NCI-H2171 (cell line): Measurements from ENCODE around the gene ALPI.

Source experiments
- DNase-seq: peaks from one replicate; lab custom pipeline; 2025; lab: John Stamatoyannopoulos, UW

Gene ALPI

GRCh38 chr2:232460171-232460570 lies 4.2 kb downstream of the ALPI start:
- no peak for DNase-seq

- DNase-seq = no peak
Observed at GRCh38 chr2:232463701-232464543, 8.0 kb downstream of the ALPI start.

GRCh38 chr2:232464544-232464885 lies 8.6 kb downstream of the ALPI start:
- no peak for DNase-seq

DNA sequence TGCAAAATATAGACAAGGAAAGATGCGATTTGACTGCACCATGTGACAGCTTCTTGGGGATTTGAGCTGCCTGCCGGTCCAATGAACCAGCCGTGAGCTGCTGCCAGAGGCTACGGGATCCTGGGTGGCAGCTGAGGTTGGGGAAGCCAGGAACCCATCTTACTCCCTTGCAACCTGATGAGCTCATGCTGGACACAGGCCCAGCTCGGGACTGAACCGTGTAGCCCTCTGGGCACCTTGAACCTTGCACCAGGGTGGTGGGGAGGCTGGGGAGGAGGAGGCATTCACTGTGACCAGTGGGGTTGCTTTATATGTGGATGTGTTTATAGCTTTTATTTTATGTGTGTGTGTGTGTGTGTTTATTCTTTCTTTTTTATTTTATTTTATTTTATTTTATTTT lies 9.1 kb downstream of the ALPI start:
- DNase-seq = no peak

GRCh38 chr2:232466221-232466620 lies 10.3 kb downstream of the ALPI start:
- no peak for DNase-seq

GRCh38 chr2:232473467-232473890 lies 17.5 kb downstream of the ALPI start:
- DNase-seq = peak; percentile 46

DNA sequence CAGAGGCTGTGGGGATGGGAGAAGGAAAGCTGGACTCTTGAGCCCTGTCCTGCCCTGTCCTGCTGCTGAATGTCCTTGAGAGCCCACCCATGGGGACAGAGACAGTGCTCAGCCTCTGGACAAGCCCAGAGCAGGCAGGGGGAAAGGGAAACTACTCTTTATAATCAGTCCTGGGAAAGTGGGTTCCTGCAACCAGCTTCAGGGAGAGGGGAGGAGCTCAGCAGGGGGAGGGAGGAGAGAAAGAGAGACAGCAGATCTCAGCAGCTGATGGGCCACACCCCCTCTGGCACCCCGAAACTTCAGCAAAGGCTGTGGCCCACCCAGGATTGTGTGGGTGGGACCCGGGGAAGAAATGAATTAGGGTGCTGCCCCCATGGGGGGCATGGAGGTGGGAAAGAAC lies 20.1 kb downstream of the ALPI start:
- no peak for DNase-seq

DNA sequence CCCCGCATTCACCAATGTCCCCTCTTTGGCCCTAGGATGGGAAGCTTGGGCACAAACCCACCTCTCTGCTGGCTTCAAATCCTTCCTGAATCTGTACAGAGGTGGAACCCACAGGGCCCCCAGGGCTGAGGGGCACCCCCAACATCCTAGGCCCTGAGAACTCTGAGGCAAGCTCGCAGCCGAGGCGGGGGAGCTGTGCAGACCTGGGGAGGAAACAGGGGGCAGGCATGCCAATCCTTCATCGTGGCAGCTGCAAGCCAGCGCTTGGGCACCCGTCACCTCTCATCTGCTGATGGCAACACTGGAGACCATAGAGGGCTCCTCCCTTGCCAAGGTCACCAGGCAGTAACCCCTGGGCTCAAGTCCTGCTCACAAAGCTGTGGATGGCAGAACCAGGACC lies 20.8 kb downstream of the ALPI start:
- DNase-seq = no peak

DNA sequence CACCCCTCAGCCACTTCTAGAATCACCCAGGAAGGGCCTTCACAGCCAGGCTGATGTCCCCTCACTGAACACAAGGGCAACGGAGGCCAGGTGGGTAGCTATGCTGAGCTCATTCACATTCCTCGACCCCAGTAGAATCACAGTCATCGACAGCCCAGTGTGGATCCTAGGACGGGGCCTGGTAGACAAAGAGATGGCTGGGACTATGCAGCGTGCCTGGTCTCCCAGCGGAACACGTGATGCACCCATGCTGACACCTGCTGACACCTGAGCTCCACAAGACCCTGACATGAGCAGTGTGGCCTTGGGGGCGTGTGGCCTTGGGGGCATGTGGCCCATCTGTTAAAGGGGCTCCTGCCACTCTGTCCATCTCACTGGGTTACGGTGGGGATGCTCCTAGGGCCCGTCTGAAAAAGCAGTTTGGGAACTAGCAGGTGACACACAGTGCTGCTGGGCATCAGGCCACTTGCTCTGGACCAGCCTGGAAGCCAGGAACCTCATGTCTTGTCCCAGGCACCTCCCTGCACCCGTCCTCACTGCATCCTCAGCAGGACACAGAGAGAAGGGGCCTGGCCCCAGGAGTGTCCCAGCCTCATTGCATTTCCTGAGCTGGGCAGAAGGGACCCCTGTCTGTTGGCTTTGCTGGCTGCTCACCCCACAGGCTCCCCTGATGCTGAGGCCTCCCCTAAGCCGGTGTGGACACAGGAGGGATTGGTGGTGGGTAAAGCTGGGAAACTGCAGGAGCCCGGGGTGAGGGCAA lies 22.0 kb downstream of the ALPI start:
- no peak for DNase-seq

GRCh38 chr2:232478571-232479340 lies 22.8 kb downstream of the ALPI start:
- DNase-seq = no peak

- no peak for DNase-seq
Observed at GRCh38 chr2:232479341-232480200, 23.6 kb downstream of the ALPI start.

DNA sequence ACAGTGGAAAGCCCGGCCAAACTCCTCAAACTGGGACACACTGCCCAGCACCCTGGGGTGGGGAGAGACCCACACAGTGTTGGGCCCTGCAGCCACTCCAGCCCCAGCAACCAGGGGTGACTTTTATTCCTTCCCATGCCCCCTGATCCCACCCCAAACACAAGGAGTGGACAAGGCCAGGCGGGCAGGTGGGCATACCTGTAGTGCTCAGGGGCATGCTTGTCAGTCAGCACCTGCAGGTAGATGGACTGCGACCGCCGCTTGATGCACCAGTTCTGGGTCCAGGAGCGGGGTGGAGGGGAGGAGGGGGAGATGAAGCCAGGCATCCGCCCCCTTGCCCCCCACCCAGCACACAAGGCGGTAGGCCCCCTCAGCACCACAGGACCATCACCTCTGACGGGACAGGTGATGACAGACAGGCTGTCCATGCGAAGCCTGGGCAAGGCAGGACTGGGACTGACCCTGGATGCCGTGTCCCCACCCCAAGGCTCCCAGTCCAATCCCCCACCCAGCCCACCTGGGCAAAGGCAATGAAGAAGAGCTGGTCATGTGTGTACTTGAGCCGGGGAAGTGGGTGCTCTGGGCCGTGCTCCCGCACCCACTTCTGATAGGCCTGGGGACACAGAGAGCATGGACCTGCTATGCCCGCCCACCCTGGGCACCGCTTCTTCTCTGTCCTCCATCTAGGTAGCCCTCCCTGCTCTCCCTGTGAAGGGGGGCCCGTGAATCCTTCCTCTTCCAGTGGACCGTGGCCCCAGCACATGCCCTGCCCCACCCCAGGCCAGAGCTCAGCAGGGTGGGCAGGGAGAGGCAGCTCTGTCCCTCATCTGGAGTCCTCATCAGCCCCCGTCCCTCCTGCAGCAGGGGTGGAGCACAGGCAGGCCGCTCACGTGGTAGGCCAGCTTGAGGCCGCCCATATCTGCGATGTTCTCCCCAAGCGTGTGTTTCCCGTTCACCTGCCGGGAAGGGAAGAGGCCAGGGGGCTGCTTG lies 24.5 kb downstream of the ALPI start:
- DNase-seq = no peak

DNA sequence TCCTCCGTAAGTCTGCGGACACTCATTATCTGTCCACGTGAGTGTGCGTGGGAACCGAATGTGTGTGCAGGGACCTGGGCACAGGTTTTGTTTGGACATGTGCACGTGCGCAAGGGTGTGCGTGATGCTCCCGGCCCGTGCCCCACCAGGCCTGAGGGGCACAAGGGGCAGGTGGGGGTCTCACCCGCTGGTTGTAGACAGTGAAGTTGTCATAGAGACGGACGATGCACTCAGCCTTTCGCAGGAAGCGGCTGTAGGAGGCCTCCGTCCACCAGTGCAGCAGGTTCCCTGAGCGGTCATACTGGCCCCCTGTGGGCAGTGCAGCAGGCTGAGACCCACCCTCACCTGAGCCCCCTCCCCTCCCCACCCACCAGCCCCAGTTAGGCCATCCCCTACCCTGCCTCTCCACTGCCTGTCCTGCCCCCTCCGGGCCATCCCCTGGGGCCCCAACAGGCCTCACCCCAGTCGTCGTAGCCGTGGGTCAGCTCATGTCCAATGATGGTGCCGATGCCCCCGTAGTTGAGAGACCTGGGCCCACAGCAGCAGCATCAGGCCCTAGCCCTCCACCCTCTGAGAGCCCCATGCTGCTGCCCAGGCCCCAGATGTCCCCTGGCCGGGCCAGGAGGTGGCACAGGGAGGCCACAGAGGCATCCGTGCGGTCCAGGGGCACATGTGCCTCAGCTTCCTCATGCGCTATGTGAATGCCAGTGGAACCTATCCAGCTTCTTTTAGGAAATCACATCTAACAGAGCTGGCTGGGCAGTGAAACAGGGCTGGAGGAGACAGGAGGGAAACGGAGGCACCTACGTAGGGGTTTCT lies 25.6 kb downstream of the ALPI start:
- no peak for DNase-seq

GRCh38 chr2:232482301-232483238 lies 26.6 kb downstream of the ALPI start:
- no peak for DNase-seq

DNA sequence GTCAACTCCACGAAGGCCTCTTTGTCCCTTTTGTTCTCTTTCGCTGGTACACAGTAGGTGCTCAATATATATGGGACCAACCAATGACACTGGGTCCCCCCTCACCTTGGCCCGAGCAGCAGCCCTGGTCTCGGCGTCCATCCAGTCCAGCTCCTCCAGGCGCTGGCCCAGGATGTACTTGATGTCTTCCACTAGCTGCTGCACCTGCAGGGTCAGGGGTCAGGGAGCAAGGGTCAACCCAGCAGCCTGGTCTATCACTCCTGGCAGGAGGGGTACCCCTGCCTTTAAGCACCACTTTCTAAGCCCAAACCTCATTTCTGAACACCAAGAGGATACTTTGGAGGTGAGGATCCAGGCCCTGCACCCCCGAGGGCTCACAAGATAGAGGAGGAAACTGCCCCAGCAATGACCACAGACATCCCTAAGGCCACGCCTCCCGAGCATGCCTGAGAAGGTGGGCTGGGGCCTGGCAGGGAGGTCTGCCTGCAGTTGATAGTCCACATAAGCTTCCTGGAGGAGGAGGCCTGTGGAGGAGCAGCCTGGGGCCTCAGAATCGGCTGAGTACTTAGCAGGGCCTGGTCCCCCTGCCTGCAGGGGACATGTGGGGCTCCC lies 27.5 kb downstream of the ALPI start:
- DNase-seq = no peak

DNA sequence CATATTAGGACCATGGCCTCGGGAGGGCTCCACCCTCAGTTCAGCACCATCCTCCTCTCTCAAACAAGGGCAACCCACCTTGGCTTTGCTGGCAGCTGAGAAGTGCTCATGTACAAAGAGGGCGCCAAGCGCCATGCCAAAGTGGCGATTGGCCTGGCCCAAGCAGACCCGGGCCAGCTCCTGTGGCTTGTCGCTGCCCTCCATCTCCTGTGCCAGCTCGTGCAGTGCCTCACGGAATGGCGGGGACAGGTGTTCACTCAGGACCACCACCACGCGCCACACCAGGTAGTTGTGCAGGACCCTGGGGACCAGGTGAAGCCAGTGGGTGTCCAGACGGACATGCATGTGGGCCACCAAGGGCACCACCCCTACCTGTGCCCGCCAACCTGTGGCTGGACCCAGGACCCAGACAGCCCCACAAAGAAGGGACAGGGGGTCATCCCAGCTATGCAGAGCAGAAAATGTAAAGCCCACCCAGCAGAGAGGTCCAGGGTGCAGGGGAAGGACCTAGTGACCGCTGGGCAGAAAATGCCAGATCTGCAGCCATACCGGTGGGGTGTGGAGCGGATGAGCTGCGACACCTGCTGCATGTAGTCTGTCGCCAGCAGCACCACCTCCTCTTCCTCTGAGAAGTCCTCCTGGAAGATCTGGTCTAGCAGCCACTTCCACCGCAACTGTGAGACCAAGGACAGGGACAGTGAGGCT lies 28.1 kb downstream of the ALPI start:
- no peak for DNase-seq

DNA sequence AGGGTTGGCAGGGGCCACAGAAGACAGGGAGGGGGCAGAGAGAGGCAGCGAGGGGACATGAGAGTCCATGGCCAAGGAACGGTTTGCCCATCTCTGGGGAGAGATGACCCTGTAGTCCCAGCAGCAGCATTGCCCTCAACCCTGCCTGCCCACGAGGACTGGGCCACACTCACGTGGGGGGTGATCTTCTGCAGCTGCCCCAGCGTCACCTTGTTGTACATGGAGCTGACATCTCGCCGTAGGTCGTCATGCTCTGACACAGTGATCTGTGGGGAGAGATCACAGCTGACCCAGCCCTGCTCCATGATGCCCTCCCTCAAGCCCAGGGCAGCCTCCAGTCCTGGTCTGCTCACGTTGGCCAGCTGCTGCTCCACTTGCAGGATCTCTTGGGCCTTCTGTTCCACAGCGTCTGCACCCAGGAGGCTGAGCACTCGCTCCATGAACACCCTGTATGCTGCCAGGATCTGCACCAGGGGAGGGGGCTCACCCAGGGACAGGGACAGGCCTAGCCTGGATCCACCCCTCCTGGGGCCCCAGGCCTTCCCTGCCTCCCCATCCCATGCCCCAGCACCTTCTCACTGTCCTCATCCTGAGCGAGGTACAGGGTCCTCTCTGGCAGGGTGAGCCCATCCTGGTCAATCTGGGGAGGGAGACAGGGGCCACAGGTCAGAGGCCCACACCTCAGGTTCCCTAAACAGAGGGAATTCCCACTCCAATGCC lies 28.8 kb downstream of the ALPI start:
- no peak for DNase-seq
